ENCODE data around the gene HOXC6. TPM values are rescaled to one million over a fixed set of nuclear protein-coding genes. Genes with fewer than 3 reads are reported as not detected.

HOXC6 gene
- total and polyA plus RNA-seq, 2 of the 13 experiments (the other 11 are each of a cell fraction or from before 2014, with no cell fraction given) = not detected

DNA sequence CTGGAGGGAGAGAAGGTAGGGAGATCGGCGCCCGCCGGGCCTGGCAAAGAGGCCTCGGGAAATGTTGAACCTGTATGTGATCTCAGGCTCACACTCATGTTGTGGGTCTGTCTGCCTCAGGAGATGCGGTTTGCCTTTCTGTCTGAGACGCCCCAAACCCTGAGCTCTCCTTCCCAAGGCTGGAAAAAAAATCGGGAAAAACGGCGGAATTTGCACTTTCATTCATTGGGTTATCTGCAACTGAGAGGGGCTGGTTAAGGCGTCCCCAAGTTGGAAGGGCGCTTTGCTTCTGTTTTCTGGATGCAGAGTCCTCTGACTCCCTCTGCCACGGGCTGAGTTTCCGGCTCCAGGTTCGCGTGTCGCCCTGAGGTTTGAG is 33.2 kb upstream of the HOXC6 start:
- H2AFZ ChIP-seq (ENCODE audit: low read length) = no peak overlapping the region

DNA sequence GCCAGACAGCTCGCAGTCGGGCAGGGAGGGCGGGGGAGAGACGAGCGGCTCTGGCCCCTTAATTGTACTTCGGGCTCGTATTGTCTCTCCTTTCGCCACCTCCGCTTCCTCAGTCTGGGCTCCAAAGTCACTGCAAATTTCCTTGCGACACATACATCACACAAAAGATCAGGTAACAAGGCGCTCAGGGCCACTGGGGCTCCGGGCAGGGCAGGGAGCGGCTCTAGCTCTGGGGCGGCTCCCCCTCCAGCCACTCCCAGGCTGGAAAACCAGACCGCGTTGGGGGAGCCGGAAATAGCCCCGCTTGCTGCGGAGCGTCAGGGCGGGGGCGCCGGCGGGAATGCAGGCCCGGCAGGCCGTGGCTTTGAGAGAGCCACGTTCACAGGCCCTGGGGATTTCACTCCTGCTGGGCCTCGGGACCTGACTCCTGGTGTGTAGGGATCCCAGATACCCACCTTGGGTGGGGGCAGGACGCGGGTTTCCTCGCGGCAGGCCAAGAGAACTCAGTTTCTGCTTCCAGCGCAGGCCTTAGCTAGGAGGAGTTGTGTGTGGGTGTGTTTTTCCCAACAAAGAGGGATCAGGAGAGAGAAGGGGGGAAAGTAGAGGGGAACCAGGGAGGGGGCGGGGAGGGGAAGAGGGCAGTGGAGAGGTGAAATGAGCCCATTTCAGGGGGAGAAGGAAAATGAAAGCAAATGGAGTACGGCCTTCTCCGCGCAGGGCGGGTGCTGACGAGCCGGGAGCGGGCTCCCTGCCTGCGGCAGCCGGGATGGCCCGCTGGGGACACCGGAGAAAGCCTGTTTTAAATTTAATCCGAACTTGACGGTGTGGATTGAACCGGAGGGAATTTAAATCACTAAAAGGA is 32.6 kb upstream of the HOXC6 start:
- POLR2A ChIA-PET = no interaction called here
- FAIRE-seq (no peak), DNase-seq (ENCODE audit: low spot score) (no peak), ATAC-seq (no peak)
- Histone ChIP-seq H3K4me2 (ENCODE audit: low read depth, low read length) (no peak overlapping the region), H3K4me3 (replicated peaks in 1 of 3; ENCODE audit: insufficient read depth in 1 of 3, low read depth in 2 of 3, low read length in 3 of 3) (no peak overlapping the region), H3K9me3 (ENCODE audit: low read length) (no peaks in the 10 kb centered on the region), H3K36me3 (replicated peaks in 1 of 2; ENCODE audit: control insufficient read depth in 1 of 2, insufficient read depth in 2 of 2, low read length in 2 of 2) (no peaks in the 10 kb centered on the region), H3K27ac (ENCODE audit: extremely low read length, insufficient read depth, low read length) (no peak overlapping the region), H3K9ac (ENCODE audit: insufficient read depth, low read depth, low read length) (no peak overlapping the region), H3K79me2 (ENCODE audit: insufficient read depth, low read length) (no peaks in the 10 kb centered on the region), H4K20me1 (ENCODE audit: insufficient read depth, low read length) (no peaks in the 10 kb centered on the region), H3K4me1 (ENCODE audit: insufficient read depth, low read length) (peaks cover 36% of the 10 kb centered on the region), H2AFZ (ENCODE audit: low read length) (no peak overlapping the region), H3K27me3 (ENCODE audit: control insufficient read depth in 1 of 2, insufficient read depth in 2 of 2, low read length in 2 of 2) (peaks cover 9 to 65% of the 10 kb centered on the region in 2 experiments; a peak in 4 of 5 replicates)
- TF ChIP-seq, protein P1, sequence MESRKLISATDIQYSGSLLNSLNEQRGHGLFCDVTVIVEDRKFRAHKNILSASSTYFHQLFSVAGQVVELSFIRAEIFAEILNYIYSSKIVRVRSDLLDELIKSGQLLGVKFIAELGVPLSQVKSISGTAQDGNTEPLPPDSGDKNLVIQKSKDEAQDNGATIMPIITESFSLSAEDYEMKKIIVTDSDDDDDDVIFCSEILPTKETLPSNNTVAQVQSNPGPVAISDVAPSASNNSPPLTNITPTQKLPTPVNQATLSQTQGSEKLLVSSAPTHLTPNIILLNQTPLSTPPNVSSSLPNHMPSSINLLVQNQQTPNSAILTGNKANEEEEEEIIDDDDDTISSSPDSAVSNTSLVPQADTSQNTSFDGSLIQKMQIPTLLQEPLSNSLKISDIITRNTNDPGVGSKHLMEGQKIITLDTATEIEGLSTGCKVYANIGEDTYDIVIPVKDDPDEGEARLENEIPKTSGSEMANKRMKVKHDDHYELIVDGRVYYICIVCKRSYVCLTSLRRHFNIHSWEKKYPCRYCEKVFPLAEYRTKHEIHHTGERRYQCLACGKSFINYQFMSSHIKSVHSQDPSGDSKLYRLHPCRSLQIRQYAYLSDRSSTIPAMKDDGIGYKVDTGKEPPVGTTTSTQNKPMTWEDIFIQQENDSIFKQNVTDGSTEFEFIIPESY (CRISPR knock-in tag; IDR thresholded peaks at IDR 0.05) = peak; percentile 68; the same call in 1 of the 2 replicates
- TF ChIP-seq GABPB1 (CRISPR knock-in tag; IDR thresholded peaks at IDR 0.05) (peak; percentile 20; the same call in 1 of the 2 replicates), ZMYM3 (CRISPR knock-in tag; IDR thresholded peaks at IDR 0.05) (no peak)
- no TSS peak for BruUV-seq (replicated peaks)
- CTCF ChIA-PET (ENCODE audit: low intra/inter-chr PET ratio, low total read pairs) = no interaction called here
- WGBS (ENCODE audit: low lambda C conversion rate) = 77% methylated on average over 28 of the region's 48 CpGs
- intact Hi-C loops (cut with micrococcal nuclease; ENCODE audit: unreplicated experiment) = no loop called here
- in situ Hi-C loops (cut with HindIII; ENCODE audit: extremely low pct_ligation_motif_present, low pct_unique_long_range_greater_than_20kb) = loop anchor here (10.0 kb wide), 1 partner anchor 379 kb away; no protein-coding TSS in a partner anchor

More for the DNA sequence above, 33.2 kb upstream of the HOXC6 start:
- DNase-seq (ENCODE audit: low spot score) (no peak), ATAC-seq (no peak), FAIRE-seq (no peak)
- intact Hi-C loops (cut with micrococcal nuclease; ENCODE audit: unreplicated experiment) = no loop called here
- in situ Hi-C loops (cut with HindIII; ENCODE audit: extremely low pct_ligation_motif_present, low pct_unique_long_range_greater_than_20kb) = loop anchor here (10.0 kb wide), 1 partner anchor 380 kb away; no protein-coding TSS in a partner anchor
- no peaks in the 10 kb centered on the region for H4K20me1 ChIP-seq (ENCODE audit: insufficient read depth, low read length)
- H3K27me3 ChIP-seq (ENCODE audit: control insufficient read depth in 1 of 2, insufficient read depth in 2 of 2, low read length in 2 of 2) = peaks cover 9 to 64% of the 10 kb centered on the region in 2 experiments
- 92% methylated on average over 14 of the region's 17 CpGs for WGBS (ENCODE audit: low lambda C conversion rate)
- peak overlapping the region in 1 of 3 experiments; percentile 48; a peak in 1 of 6 replicates for H3K4me3 ChIP-seq (replicated peaks in 1 of 3; ENCODE audit: insufficient read depth in 1 of 3, low read depth in 2 of 3, low read length in 3 of 3)
- H3K4me2 ChIP-seq (ENCODE audit: low read depth, low read length) = peak overlapping the region; percentile 63; the same call in 1 of the 2 replicates
- BruUV-seq (replicated peaks) = no TSS peak
- POLR2A ChIA-PET = no interaction called here
- TF ChIP-seq SMC3 (IDR thresholded peaks at IDR 0.05; ENCODE audit: low read length) = no peak
- TF ChIP-seq KDM4B (CRISPR knock-in tag; IDR thresholded peaks at IDR 0.05) = no peak
- TF ChIP-seq NKX3-1 (CRISPR knock-in tag; IDR thresholded peaks at IDR 0.05) = no peak
- TF ChIP-seq ZNF253 (CRISPR knock-in tag; IDR thresholded peaks at IDR 0.05; ENCODE audit: borderline replicate concordance) = no peak
- no peak for TF ChIP-seq HOXA3 (CRISPR knock-in tag; IDR thresholded peaks at IDR 0.05)
- TF ChIP-seq MEIS2 (CRISPR knock-in tag; IDR thresholded peaks at IDR 0.05) = no peak
- no peak for TF ChIP-seq CHCHD3 (CRISPR knock-in tag; IDR thresholded peaks at IDR 0.05)
- no peak for TF ChIP-seq RAD51 (IDR thresholded peaks at IDR 0.05; ENCODE audit: borderline replicate concordance)
- TF ChIP-seq ZMYM3 (CRISPR knock-in tag; IDR thresholded peaks at IDR 0.05) = no peak
- TF ChIP-seq ZSCAN22 (CRISPR knock-in tag; IDR thresholded peaks at IDR 0.05) = no peak
- TF ChIP-seq POLR2AphosphoS5 (IDR thresholded peaks at IDR 0.05; ENCODE audit: low read depth, low read length) = no peak
- TF ChIP-seq XBP1 (CRISPR knock-in tag; IDR thresholded peaks at IDR 0.05) = no peak
- TF ChIP-seq CEBPG (CRISPR knock-in tag; IDR thresholded peaks at IDR 0.05) = no peak
- no peak for TF ChIP-seq ZNF30 (CRISPR knock-in tag; IDR thresholded peaks at IDR 0.05)
- H3K36me3 ChIP-seq (replicated peaks in 1 of 2; ENCODE audit: control insufficient read depth in 1 of 2, insufficient read depth in 2 of 2, low read length in 2 of 2) = no peaks in the 10 kb centered on the region
- peaks cover 29% of the 10 kb centered on the region for H3K4me1 ChIP-seq (ENCODE audit: insufficient read depth, low read length)
- H3K9me3 ChIP-seq (ENCODE audit: low read length) = no peaks in the 10 kb centered on the region
- H3K79me2 ChIP-seq (ENCODE audit: insufficient read depth, low read length) = no peaks in the 10 kb centered on the region
- H3K9ac ChIP-seq (ENCODE audit: insufficient read depth, low read depth, low read length) = no peak overlapping the region
- H3K27ac ChIP-seq (ENCODE audit: extremely low read length, insufficient read depth, low read length) = no peak overlapping the region
- CTCF ChIA-PET (ENCODE audit: low intra/inter-chr PET ratio, low total read pairs) = no interaction called here

Measured in HepG2 (cell line).